Natural killer cell (primary cell): ENCODE results near the gene STK16. TPM values are rescaled to one million over a fixed set of nuclear protein-coding genes. Genes with fewer than 3 reads are reported as not detected.

Experiments
- ATAC-seq, 3 donors: fragments of 150-1000 bp in 2 of 3; fragments of 200-7000 bp in 1 of 3; cut with Tn5 transposase; 1 replicate in 1 of 3; 2 replicates in 2 of 3; pipeline ENCODE4 v1.10.0; 2021; ENCODE audit warnings: mild to moderate bottlenecking in 2 of 3, moderate library complexity in 2 of 3
- DNase-seq, 2 donors: peaks; one replicate each; pipeline versions ENCODE4 v3.0.0 to v3.0.0-alpha.2; 2013 to 2021; ENCODE audit warnings: mixed read lengths in 1 of 2
- H3K27ac ChIP-seq: one replicate; pipeline ENCODE4 v1.5.1; 2013; ENCODE audit warnings: mild to moderate bottlenecking, low read length
- H3K27me3 ChIP-seq: one replicate; pipeline ENCODE4 v1.6.1; 2013; ENCODE audit warnings: low read length; ENCODE audit not compliant: control insufficient read depth, insufficient read depth
- H3K36me3 ChIP-seq: one replicate; pipeline ENCODE4 v1.6.1; 2013; ENCODE audit warnings: low read length; ENCODE audit not compliant: control insufficient read depth, insufficient read depth
- H3K4me1 ChIP-seq: one replicate; pipeline ENCODE4 v1.6.1; 2013; ENCODE audit warnings: low read length; ENCODE audit not compliant: control insufficient read depth, insufficient read depth
- H3K4me3 ChIP-seq: one replicate; pipeline ENCODE4 v1.5.1; 2013; ENCODE audit warnings: low read length
- H3K9me3 ChIP-seq: one replicate; pipeline ENCODE4 v1.6.1; 2013; ENCODE audit warnings: low read length; ENCODE audit not compliant: control insufficient read depth, insufficient read depth
- H3K27ac Mint-ChIP-seq, 2 donors: one replicate each; pipeline ENCODE4 v1.8.0; 2022; ENCODE audit warnings: mild to moderate bottlenecking in 2 of 2, mixed read lengths in 2 of 2, moderate library complexity in 1 of 2
- H3K27me3 Mint-ChIP-seq, 2 donors: one replicate each; pipeline ENCODE4 v1.8.0; 2022; ENCODE audit warnings: low read depth in 2 of 2, mixed read lengths in 2 of 2
- H3K36me3 Mint-ChIP-seq: one replicate; pipeline ENCODE4 v1.8.0; 2022; ENCODE audit warnings: mixed read lengths
- H3K4me1 Mint-ChIP-seq, 2 donors: one replicate each; pipeline ENCODE4 v1.8.0; 2022; ENCODE audit warnings: mixed read lengths in 2 of 2
- H3K4me3 Mint-ChIP-seq: one replicate; pipeline ENCODE4 v1.8.0; 2022; ENCODE audit warnings: mild to moderate bottlenecking, moderate library complexity, mixed read lengths
- H3K9me3 Mint-ChIP-seq, 2 donors: one replicate each; pipeline ENCODE4 v1.8.0; 2022; ENCODE audit warnings: mixed read lengths in 2 of 2
- CTCF ChIP-seq: fragments of 200-600 bp; IDR thresholded peaks from one replicate; pipeline ENCODE4 v1.8.0; 2022; ENCODE audit warnings: antibody characterized with exemption
- WGBS: methylation state at CpG from one replicate; pipeline ENCODE4 v1.1.7; 2013; ENCODE audit warnings: missing lambda C conversion rate; ENCODE audit not compliant: insufficient coverage; 5-methylcytosine and 5-hydroxymethylcytosine counted together
- intact Hi-C: fragments of 100-400 bp; cut with micrococcal nuclease; formaldehyde crosslinking; loops from one replicate; pipeline ENCODE4 v1.14.2; 2022
- total RNA-seq, 4 donors: library from RNA; stranded (reverse); fragments of 120-200 nt in 1 of 4; gene quantifications; one replicate each; pipeline versions ENCODE4 v1.2.3 to v1.2.4, GENCODE V29; 2013 to 2022

Gene STK16
- total RNA-seq, 3 donors from 2014 or later (not counting 1 experiment from before 2014, with no cell fraction given) = 28.7 to 32.5 (median 32.4) TPM

- Mint-ChIP-seq H3K4me1 (peaks cover 50 to 66% of the 10 kb centered on the region in 2 donors), H3K27me3 (no peaks in the 10 kb centered on the region), H3K27ac (peak overlapping the region; percentile 86 to 98), H3K36me3 (no peaks in the 10 kb centered on the region), H3K9me3 (no peaks in the 10 kb centered on the region), H3K4me3 (peak overlapping the region; percentile 94)
- H3K36me3 ChIP-seq = peaks cover 29% of the 10 kb centered on the region
- no peak for TF ChIP-seq CTCF
- H3K27me3 ChIP-seq = no peaks in the 10 kb centered on the region
- peaks cover 58% of the 10 kb centered on the region for H3K4me1 ChIP-seq
- peak overlapping the region; percentile 97 for H3K27ac ChIP-seq
- peak in 1 of 3 donors; percentile 3 for ATAC-seq
- no peaks in the 10 kb centered on the region for H3K9me3 ChIP-seq
- intact Hi-C loops = loop anchor here (1.0 to 2.0 kb wide), 2 partner anchors 7 to 17 kb away; partner anchors contain the start of genes ANKZF1, ATG9A, TUBA4A and TUBA4B
- WGBS = 25% methylated on average over 10 of the region's 10 CpGs
- DNase-seq = peak in 1 of 2 donors; percentile 42
- peak overlapping the region; percentile 96 for H3K4me3 ChIP-seq
Observed at GRCh38 chr2:219245899-219246230, 586 bp downstream of the STK16 start.

- Histone ChIP-seq H3K27me3 (no peaks in the 10 kb centered on the region), H3K4me3 (no peak overlapping the region), H3K4me1 (peaks cover 65% of the 10 kb centered on the region), H3K9me3 (no peaks in the 10 kb centered on the region), H3K36me3 (peaks cover 36% of the 10 kb centered on the region), H3K27ac (peak overlapping the region; percentile 97)
- Mint-ChIP-seq H3K4me3 (peak overlapping the region; percentile 94), H3K9me3 (no peaks in the 10 kb centered on the region), H3K36me3 (no peaks in the 10 kb centered on the region), H3K27me3 (no peaks in the 10 kb centered on the region), H3K27ac (peak overlapping the region; percentile 86 to 98), H3K4me1 (peaks cover 54 to 69% of the 10 kb centered on the region in 2 donors)
- WGBS = 98% methylated on average over 10 of the region's 10 CpGs
- no peak for TF ChIP-seq CTCF
- no peak for ATAC-seq
- intact Hi-C loops = no loop called here
- DNase-seq = no peak
Observed at GRCh38 chr2:219246559-219246958, 1.3 kb downstream of the STK16 start.

- Histone ChIP-seq H3K36me3 (peaks cover 40% of the 10 kb centered on the region), H3K27me3 (no peaks in the 10 kb centered on the region), H3K27ac (peak overlapping the region; percentile 97), H3K4me3 (no peak overlapping the region), H3K4me1 (peaks cover 78% of the 10 kb centered on the region), H3K9me3 (no peaks in the 10 kb centered on the region)
- no peaks in the 10 kb centered on the region for H3K36me3 Mint-ChIP-seq
- peak overlapping the region; percentile 94 for H3K4me3 Mint-ChIP-seq
- H3K9me3 Mint-ChIP-seq = no peaks in the 10 kb centered on the region
- no peaks in the 10 kb centered on the region for H3K27me3 Mint-ChIP-seq
- H3K4me1 Mint-ChIP-seq = peaks cover 54 to 83% of the 10 kb centered on the region in 2 donors
- 52% methylated on average over 15 of the region's 17 CpGs for WGBS
- no peak for TF ChIP-seq CTCF
- intact Hi-C loops = no loop called here
- DNase-seq (peak in 1 of 2 donors; percentile 89), ATAC-seq (peak; percentile 31 to 71 (median 35))
- H3K27ac Mint-ChIP-seq = peak overlapping the region; percentile 86 to 98
Observed at GRCh38 chr2:219247678-219248642, 2.7 kb downstream of the STK16 start.
